Measurements from ENCODE around the gene HINFP.

Gene HINFP

GRCh38 chr11:119113716-119114115, 7.7 kb upstream of the HINFP start:
- ATAC-seq: no peak
- TF ChIP-seq TSHZ2 (CRISPR knock-in tag; IDR thresholded peaks at IDR 0.05) (no peak), CSDC2 (CRISPR knock-in tag; IDR thresholded peaks at IDR 0.05) (no peak), ESRRG (CRISPR knock-in tag; IDR thresholded peaks at IDR 0.05) (no peak), CREB5 (CRISPR knock-in tag; IDR thresholded peaks at IDR 0.05; ENCODE audit: low read depth) (no peak), RARB (CRISPR knock-in tag; IDR thresholded peaks at IDR 0.05) (no peak), ZNF565 (CRISPR knock-in tag; conservative IDR thresholded peaks at IDR 0.05; ENCODE audit: low read depth) (no peak)

GRCh38 chr11:119114351-119114750, 7.0 kb upstream of the HINFP start:
- TF ChIP-seq OSR1 (CRISPR knock-in tag; IDR thresholded peaks at IDR 0.05) (no peak), ARNTL (CRISPR knock-in tag; IDR thresholded peaks at IDR 0.05; ENCODE audit: borderline replicate concordance, low read depth) (no peak), ZFP3 (CRISPR knock-in tag; IDR thresholded peaks at IDR 0.05) (no peak)
- no peak for ATAC-seq

DNA sequence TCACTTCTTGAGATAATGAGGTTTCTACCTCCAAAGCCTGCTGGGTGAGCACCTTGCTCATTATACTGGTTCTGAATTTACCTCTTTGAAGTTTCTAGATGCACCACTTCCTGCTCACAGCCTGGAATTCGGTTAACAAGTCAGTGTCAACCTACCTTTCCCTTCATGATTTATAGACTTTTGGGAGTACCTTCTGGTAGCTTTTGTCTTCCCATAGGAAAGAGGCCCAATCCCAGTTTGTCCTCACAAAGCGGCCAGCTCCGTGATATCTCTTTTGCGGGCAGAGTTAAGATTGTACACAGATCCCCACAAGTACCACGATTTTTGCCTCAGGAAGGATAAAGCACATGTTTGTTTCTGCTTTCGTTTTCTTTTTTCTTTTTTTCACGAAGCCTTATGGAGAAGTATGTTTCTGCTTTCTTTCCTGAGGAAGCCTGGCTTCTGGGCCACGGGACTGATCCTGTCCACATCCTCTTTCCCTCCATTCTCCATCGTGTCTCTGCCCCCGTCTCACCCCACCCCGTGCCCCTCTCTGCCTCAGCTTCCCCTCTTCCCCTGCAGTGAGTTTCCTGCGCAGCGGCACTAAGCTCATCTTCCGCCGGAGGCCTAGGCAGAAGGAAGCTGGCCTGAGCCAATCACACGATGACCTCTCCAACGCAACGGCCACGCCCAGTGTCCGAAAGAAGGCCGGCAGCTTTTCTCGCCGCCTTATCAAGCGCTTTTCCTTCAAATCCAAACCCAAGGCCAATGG, 5.7 kb upstream of the HINFP start:
- no peak for TF ChIP-seq ZC3H10 (CRISPR knock-in tag; IDR thresholded peaks at IDR 0.05)
- TF ChIP-seq PPARA (CRISPR knock-in tag; IDR thresholded peaks at IDR 0.05; ENCODE audit: borderline replicate concordance): no peak
- TF ChIP-seq ISL1 (CRISPR knock-in tag; IDR thresholded peaks at IDR 0.05): no peak
- TF ChIP-seq OSR1 (CRISPR knock-in tag; IDR thresholded peaks at IDR 0.05): no peak
- no peak for TF ChIP-seq CREB5 (CRISPR knock-in tag; IDR thresholded peaks at IDR 0.05; ENCODE audit: low read depth)
- no peak for TF ChIP-seq PATZ1 (CRISPR knock-in tag; IDR thresholded peaks at IDR 0.05; ENCODE audit: borderline replicate concordance)
- no peak for TF ChIP-seq TSHZ2 (CRISPR knock-in tag; IDR thresholded peaks at IDR 0.05)
- no peak for TF ChIP-seq GLIS3 (CRISPR knock-in tag; IDR thresholded peaks at IDR 0.05)
- no peak for TF ChIP-seq RARB (CRISPR knock-in tag; IDR thresholded peaks at IDR 0.05)
- no peak for ATAC-seq

GRCh38 chr11:119116235-119116594, 5.2 kb upstream of the HINFP start:
- ATAC-seq: no peak
- TF ChIP-seq ZNF565 (CRISPR knock-in tag; conservative IDR thresholded peaks at IDR 0.05; ENCODE audit: low read depth) (no peak), CSRNP3 (CRISPR knock-in tag; IDR thresholded peaks at IDR 0.05) (no peak), SNAI2 (CRISPR knock-in tag; IDR thresholded peaks at IDR 0.05) (no peak), ZC3H10 (CRISPR knock-in tag; IDR thresholded peaks at IDR 0.05) (no peak), PATZ1 (CRISPR knock-in tag; IDR thresholded peaks at IDR 0.05; ENCODE audit: borderline replicate concordance) (no peak), TSHZ2 (CRISPR knock-in tag; IDR thresholded peaks at IDR 0.05) (no peak), TOX (CRISPR knock-in tag; IDR thresholded peaks at IDR 0.05; ENCODE audit: borderline replicate concordance) (no peak), BACH2 (CRISPR knock-in tag; IDR thresholded peaks at IDR 0.05; ENCODE audit: borderline replicate concordance) (no peak)
